Erythroblast (primary cell): ENCODE measurements around the gene CD46.
"Not testable (repeated sequence)": the region's sequence is repeated elsewhere in the genome, so short reads cannot be mapped to it uniquely, and the experiment has no call there.

Experiments
- DNase-seq, 2 experiments: peaks; one replicate each; lab custom pipeline; 2025; lab: John Stamatoyannopoulos, UW
- GATA1 ChIP-seq: IDR thresholded peaks from 2 replicates; pipeline ENCODE4 v1.6.1; 2011; ENCODE audit warnings: low read depth, mild to moderate bottlenecking, control low read depth, low read length, moderate library complexity
- POLR2A ChIP-seq: IDR thresholded peaks from 2 replicates; pipeline ENCODE4 v1.6.1; 2011; ENCODE audit warnings: mild to moderate bottlenecking, low read length

Gene CD46

DNA sequence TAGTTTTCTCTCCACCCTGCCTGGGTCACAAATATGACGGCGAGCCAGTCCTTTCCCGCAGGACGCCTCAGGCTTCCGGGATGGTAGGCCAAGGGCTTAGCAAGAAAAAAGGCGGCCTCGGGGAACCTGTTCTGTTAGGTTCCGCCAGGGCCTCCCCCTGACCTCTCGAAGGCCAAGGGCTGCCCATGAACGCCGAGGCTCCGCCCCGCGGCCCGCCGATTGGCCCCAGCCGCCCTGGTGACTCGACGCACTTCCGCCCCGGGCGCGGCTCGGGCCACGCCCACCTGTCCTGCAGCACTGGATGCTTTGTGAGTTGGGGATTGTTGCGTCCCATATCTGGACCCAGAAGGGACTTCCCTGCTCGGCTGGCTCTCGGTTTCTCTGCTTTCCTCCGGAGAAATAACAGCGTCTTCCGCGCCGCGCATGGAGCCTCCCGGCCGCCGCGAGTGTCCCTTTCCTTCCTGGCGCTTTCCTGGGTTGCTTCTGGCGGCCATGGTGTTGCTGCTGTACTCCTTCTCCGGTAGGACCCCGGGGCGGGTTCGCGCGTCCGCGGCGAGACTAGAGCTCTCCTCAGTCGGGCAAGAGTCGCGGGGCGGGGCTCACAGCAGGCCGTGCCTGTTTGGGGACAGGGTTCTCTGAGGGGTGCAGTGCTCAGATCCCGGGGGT, at the start of gene CD46:
Gene CD46 (plus strand): TSS at position 265 of the 666 bp plus-strand sequence. CDS start 159 bp downstream, at position 424.
- DNase-seq, result peak; percentile 97 to 98
- TF ChIP-seq GATA1, result no peak
- peak; percentile 98 for TF ChIP-seq POLR2A

DNA sequence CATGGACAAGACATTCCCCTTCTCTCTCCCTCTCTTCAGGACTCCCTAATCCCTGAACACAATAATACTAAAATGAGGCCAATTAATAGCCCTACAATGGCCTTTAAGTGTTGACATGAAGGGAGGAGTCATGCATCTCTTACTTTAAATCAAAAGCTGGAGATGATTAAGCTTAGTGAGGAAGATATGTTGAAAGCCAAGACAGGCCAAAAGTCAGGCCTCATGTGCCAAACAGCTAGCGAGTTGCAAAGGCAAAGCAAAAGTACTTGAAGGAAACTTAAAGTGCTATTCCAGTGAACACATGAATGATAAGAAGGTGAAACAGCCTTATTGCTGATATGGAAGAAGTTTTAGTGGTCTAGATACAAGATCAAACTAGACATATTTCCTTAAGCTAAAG, 49.5 kb upstream of the CD46 start:
- no peak for DNase-seq
- no peak for TF ChIP-seq POLR2A
- no peak for TF ChIP-seq GATA1

DNA sequence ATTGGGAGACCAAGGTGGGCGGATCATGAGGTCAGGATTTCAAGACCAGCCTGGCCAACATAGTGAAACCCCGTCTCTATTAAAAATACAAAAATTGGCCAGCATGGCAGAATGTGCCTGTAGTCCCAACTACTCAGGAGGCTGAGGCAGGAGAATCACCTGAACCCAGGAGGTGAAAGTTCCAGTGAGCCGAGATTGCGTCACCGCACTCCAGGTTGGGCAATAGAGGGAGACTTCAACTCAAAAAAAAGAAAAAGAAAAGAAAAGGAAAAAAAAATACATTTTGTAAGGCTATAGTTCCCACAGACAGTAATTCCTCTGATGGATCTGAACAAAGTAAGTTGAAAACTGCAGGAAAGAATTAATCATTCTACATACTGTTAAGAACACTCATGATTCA, 48.1 kb upstream of the CD46 start:
- no peak for DNase-seq
- TF ChIP-seq POLR2A, result no peak
- TF ChIP-seq GATA1, result no peak

DNA sequence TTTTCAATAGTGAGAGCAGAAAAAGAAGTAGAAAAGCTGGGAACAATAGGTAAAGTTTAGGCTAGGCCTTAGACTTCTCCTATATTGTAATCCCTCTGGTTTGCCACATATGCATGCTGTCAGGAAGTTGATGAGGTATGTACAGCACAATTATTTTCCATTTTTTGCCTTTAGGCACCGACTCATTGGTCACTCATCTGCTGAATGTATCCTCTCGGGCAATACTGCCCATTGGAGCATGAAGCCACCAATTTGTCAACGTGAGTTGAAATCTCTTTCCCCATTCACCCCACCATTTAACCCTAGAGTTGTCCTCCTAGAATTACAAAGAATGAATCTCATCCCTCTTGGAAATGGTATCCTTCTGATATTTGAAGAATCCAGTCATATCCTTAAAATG, 43.9 kb upstream of the CD46 start:
- not testable (repeated sequence) for DNase-seq

DNA sequence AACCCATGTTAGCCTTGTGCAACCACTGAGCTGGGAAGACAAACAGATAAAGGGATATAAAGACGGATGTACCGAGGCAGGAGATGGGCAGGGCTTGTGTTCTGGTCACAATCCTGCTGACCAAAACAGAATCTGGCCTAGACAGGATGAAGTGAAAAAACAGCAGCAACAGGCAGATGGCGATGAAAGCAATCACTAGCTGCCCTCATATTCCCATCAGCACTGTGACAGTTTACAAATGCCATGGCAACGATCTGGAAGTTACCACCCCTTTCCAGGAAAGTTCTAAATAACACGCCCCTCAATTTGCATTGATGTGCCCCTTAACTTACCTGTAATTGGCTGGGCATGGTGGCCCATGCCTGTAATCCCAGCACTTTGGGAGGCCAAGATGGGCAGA, 40.6 kb upstream of the CD46 start:
- TF ChIP-seq POLR2A (no peak), GATA1 (no peak)
- peak; percentile 35 to 47 for DNase-seq

DNA sequence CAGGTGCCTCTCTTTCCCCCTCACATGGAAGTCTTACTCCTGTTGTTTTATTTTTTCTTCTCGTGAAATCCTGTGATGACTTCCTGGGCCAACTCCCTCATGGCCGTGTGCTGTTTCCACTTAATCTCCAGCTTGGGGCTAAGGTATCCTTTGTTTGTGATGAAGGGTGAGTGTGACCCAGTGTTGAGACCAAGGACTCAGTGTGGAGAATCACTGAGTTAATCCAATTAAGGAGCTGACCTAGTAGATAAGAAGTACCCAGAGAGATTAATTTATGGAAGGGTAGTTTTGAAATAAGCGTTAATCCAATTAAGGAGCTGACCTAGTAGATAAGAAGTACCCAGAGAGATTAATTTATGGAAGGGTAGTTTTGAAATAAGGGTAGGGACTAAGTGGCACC, 39.2 kb upstream of the CD46 start:
- DNase-seq, result not testable (repeated sequence)

DNA sequence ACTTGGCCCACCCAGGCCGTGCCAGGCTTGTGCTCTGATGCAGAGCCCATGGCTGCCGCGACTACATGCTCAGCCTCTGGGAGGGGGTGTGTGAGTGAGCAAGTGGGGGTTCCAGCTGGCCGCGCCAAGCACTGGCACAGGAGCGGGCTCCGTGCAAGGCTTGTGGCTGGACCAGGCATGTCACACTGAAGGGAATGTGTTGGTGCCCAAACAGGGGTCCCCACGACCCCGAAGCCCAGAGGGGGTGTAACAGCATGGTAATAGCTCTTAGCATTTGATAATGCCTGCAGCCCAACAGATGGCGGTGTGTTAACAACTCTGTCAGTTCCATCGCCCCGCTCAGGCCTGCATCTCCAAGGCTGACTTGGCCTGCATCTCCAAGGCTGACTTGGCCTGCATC, 38.3 kb upstream of the CD46 start:
- no peak for TF ChIP-seq GATA1
- DNase-seq, result no peak

DNA sequence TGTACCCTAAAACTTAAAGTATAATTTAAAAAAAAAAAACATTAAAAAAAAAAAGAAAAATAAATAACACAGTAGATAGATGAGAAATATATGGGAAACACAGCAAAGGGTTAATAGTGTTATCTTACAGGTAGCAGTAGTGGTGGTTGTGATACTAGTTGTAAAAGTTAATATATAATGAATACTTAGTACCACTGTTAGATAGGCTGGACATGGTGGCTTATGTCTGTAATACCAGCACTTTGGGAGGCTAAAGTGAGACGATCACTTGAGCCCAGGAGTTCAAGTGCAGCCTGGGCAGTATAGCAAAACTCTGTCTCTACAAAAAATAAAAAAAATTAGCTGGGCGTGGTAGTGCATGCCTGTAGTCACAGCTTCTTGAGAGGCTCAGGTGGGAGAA, 32.6 kb upstream of the CD46 start:
- DNase-seq, result no peak
- TF ChIP-seq GATA1, result no peak
- no peak for TF ChIP-seq POLR2A

DNA sequence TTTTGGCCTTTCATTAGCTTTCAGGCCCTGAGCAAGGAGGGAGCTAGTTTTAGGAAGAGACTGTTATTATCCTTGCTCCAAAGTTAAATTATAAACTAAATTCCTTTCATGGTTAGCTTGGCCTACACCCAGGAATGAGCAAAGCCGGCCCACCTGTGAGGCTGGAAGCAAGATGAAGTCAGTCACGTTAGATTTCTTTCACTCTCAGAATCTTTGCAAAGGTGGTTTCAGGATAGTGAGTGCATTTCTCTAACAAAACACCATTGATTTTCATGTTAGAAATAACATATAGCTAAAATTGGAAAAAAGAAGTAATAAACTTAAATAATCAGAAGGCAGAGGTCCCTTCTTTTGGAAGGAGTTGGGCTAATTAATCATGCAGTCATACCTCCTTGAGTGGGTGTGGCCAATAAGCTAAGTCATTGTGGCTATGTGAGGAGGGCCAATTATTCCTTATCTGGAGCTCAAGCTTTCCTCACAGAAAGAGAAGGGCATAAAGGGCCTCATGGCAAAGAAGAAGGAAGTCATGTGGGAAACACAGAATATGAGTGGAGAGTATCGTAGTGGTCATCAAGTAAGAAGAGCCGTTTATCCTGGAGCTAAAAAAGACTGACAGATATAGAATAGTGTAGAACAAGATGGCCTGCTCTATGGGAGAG, 23.5 kb upstream of the CD46 start:
- peak; percentile 57 to 77 for DNase-seq

DNA sequence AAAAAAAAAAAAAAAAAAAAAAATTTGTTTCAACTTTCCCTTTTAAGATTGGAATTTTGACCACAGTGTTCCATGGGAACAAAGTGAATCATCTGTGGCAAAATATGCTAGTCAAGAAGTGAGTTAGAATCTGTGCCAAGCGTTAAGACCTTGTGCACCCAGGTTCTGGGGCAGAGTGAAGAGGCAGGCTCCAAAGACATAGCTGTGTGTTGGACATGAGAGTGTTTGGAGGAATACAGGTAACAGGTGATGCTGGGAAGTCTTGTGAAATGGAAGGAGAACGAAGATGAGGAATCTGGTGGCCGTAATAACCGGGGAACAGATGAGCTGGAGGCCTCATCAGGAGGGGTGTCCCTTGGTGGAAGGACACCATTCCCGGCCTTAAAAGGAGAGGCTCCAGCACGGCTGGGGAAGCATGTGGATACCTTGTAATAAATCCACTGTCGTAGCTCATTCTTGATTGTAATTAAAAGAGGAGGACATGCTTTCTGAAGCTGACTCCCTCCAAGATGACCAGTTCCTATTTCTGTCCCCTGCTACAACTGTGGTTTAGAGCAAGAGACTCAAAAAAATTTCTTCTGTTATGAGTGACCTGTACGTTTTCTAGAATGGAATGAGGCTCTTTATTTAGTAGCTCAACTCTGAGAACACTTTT, 14.2 kb upstream of the CD46 start:
- not testable (repeated sequence) for DNase-seq

DNA sequence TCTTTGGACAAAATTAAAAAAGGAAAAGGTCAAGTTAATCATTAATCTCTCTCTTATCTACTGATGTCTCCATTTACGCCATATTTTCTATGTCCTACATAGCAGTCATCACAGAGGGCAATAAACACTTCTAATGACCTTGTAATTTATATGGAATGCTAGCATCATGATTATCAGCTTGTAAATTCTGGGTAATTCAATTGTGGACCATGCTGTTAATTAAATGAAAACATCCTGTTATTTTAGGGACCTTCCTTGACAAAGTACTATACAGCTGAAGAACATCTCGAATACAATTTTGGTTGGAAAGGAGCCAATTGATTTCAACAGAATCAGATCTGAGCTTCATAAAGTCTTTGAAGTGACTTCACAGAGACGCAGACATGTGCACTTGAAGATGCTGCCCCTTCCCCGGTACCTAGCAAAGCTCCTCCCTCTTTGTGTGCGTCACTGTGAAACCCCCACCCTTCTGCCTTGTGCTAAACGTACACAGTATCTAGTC, 13.6 kb upstream of the CD46 start:
- not testable (repeated sequence) for DNase-seq

DNA sequence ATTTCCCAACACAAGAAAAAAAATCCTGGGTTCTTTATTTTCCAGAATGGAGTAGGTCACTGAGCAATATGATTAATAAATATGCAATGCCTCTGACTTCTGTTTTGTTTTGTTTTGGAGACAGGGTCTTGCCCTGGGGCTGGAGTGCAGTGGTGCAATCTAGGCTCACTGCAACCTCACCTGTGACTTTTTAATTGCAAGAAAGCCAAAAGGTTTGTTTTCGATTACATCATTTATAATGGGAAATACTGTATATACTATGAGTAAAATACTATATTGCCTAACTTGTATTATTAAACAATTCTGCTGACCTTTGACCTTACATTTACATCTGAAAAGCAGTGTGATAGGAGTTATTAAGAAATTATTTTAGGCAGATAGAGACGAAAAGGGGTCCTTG, 11.6 kb upstream of the CD46 start:
- no peak for DNase-seq
- no peak for TF ChIP-seq GATA1
- TF ChIP-seq POLR2A, result no peak

DNA sequence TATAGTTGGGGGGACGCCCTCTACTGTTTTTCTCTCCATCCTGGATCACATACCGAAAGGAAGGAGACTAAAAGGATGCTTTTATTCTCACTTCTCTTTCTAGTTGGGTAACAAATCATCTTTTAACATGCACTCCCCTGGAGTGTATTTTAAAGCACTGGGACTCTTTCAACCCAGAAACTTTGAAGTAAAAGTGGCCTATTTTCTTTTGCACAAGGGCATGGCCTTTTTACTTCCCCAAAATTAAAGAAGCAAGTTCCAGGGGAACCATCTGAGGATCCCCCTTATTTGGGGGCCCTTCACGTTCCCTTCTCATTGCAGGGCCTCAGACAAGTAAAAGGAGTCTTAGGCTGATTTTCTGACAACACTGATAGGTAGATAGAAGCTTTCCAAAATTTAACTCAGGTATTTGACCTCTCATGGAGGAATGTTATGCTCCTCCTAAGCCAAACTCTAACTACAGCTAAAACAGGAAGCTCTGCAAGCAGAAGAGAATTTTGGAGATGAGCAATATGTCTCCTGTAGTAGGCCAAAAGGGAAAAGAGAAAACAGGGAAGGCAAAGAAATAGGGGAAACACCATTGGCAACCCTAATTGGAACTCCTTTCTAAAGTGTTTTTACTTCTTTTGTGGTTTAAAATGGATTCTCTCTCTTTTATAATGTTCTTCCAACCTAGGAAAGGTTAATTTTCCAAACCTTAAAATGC, 8.9 kb upstream of the CD46 start:
- TF ChIP-seq GATA1, result no peak
- no peak for TF ChIP-seq POLR2A
- no peak for DNase-seq

DNA sequence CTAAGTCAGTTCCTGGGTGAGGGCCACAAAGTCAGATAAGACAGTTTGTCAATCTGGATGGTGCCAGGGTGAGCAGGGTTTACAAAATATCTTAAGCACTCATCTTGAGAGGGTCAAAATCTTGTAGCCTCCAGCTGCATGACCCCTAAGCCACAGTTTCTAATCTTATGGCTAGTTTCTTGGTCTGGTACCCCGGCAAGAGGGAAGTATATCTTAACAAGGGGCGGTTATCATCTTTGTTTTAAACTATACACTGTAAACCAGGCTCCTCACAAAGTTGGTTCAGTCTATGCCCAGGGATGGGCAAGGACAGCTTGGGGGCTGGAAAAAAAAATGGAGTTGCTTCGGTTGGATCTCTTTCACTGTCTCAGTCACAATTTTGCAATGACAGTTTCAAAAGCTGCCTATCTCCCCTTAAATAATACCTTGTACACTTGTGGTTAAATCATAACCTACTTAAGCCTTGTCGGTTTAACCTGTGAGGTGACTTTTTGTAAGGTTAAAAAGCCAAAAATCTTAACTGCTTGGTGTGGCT, 7.8 kb upstream of the CD46 start:
- TF ChIP-seq POLR2A (no peak), GATA1 (no peak)
- peak in 1 of 2 experiments; percentile 60 for DNase-seq
